HG03097 (cell line): Measurements from ENCODE around the gene DNMT3A.
A peak's percentile ranks its signal among the peaks of the same experiment; 100 is the strongest.

Experiments used
- ATAC-seq: cut with Tn5 transposase; IDR thresholded peaks from one replicate; pipeline ENCODE4 v1.9.1; 2021; ENCODE audit not compliant: unreplicated experiment, low FRiP score

Gene DNMT3A

DNA sequence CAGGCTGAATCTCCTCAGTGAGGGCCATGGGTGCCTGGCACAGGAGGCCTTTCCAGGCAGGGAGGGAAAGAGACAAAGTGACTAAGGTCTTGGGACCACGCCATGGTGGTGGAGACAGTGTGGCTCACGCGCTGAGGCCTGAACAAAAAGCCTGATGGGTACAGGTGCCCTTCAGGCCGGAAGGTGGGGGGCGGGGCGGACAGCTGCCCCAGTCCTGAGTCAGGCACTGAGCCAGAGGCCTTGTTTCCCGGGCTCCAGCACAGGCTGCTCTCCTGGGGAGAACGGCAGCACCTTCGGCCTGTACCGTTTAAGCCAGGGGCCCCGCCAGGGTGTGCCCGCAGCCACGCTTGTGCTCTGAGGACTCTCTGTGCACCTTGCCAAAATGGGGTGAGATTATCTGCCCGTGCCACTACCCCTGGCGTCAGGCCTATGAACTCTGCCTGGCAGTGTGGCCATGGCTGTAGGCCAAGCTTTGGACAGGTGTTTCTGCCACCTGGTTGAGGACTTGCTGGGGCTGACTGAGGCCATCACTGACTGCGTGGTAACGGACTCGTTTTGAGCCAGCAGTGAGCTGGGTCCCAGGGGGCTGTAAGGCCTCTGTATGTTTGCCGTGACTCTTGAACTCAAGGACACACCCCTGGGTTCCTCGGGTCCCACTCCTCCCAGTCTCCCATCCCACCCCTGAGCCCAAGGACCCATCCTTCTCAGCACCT is 31.7 kb upstream of the DNMT3A start:
- ATAC-seq: no peak

DNA sequence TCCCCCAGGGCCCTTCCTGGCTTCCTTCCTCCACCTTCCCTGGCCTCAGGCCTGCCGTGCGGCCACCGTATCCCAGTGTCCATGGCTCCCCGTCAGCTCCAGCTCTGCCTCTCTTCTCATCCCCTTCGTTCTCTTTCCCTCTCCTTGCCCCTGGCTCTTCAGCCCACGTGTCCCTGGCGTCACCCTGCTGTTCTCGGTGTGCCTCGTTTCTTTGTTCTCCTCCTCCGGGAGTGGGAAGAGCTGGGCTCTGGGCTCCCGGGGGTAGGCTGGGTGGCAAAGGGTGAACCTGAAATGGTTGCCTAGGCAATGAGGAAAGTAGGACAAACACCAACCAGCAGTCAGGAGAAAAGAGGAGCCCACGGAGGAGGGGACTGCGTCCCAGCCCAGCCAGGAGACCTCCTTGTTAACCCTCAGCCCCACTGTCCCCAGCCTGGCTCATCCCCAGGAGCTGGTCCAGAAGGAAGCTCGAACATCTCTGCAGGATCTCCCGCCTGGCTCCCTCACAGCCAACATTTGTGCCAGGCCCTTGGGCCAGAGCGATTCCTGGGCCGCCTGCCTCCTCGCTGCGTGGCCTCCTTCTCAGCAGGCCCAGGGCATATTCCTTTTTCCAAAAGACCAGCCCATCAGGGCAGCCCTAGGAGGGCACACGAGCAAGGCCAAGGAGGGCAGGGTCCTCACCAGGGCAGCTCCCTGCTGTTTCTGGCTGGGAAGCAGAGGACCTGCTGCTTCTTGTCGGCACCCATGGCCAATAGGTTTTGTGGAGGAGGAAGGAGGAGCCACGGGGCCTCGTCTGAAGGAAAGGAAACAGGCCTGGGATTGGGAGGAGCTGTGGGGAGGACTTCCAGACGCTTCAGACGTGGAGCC is 30.9 kb upstream of the DNMT3A start:
- ATAC-seq: no peak

- no peak for ATAC-seq
Measured at GRCh38 chr2:25371253-25372241, 29.8 kb upstream of the DNMT3A start.

GRCh38 chr2:25369876-25370275 is 28.2 kb upstream of the DNMT3A start:
- no peak for ATAC-seq

DNA sequence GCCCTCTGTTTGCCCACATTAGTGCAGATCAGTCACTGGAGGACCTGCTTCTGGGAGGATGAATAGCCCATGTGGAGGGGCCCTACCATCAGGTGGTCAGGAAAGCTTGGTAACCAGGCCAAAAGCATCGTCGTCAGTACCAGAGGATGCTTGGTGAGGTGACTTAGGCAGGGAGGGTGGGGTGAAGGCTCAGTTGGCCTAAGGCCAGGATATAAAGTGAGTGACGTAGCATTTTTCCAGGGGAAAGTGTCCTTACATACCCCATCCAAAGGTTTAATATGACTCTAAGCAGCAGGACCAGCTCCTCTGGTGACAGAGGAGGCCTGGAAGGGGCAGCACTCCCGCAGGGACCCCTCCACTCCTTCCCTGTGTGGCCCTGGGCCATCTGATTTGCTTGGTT is 27.7 kb upstream of the DNMT3A start:
- no peak for ATAC-seq

DNA sequence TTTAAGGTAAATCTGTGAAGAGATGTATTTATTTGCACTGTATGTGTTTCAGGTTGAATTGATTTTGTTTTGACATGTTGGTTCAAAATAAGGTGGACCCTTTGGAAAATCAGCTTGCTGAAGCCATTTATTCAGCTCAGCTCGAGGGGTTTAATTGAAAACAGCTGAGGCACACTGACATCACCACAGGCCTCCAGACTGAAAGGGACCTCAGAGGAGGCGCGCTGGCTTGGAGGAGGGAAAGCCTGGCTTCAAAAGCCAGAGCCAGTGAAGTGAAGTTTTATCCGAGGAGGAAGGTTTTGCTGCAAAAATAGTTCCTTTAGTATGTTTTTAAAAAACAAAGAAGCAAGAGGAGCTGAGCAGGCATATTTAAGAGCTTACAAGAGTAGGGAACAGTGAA is 26.9 kb upstream of the DNMT3A start:
- ATAC-seq: no peak

DNA sequence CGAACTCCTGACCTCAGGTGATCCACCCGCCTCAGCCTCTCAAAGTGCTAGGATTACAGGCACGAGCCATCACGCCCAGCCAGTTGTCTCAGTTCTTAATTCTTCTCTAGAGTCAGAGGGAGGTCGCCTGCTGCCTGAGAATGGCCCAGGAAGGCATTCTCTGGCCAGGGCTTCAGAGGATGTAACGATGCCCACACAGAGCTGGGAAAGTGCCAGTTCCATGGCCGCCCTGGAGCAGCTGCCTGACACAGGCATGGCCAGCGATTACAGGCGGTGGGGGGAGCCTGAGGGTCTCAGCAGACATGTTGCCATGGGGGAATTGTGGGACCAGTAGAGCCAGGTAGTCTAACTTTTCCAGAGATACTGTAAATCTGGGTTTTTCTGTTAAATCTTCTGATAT is 25.6 kb upstream of the DNMT3A start:
- no peak for ATAC-seq

- no peak for ATAC-seq
Measured at GRCh38 chr2:25366629-25367028, 24.9 kb upstream of the DNMT3A start.

GRCh38 chr2:25365241-25365640 is 23.5 kb upstream of the DNMT3A start:
- ATAC-seq: no peak

DNA sequence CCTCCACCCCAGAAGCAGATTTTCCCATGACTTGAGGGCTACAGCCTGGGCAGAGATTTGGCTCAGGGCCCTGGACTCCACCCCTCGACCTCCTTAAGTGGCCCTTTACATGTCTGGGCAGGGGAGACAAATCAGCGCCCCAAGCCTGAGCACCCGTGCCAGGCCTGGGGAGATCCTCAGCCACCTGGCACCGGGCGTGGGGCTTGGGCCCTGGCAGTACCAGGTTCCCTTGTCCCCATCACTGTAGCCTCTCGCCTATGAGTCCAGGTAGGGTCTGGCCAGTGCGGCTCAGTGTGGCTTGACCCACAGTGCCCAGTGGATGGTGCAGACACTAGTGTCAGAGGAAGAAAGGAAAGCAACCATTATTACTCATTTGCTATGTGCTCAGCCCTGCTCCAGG is 22.0 kb upstream of the DNMT3A start:
- no peak for ATAC-seq

DNA sequence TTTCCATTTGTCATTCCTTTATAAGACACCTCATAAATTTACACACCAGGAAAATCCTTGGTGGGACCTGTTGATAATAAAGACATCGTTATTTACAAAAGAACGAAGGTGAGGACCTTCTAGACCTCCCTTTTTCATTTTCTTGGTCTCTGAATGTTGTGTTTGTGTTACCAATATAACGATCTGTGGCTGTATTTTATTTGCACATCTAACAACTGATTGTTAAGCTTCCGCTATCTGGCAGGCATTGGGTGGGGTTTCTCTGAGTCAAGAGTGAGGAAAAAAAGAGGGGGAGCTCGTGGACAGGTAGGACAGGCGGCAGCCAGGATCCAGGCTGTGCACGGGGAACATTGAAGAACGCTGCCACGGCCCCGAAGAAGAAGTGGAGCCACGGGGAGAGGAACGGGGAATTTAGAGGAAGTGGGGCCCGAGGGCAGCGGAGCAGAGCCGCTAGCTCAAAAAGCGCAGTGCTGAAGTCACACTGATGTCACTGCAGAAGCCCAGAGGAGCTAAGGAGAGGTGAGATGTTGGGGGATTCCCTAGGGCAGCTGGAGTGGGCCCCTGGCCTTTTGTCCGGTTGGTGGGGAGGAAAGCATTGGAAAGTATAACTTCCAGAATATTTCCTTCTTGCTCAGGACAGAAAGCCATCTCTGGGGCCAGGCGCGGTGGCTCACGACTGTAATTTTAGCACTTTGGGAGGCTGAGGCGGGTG is 20.9 kb upstream of the DNMT3A start:
- peak; percentile 55 for ATAC-seq

GRCh38 chr2:25362049-25362433 is 20.3 kb upstream of the DNMT3A start:
- ATAC-seq: peak; percentile 78

GRCh38 chr2:25361261-25362048 is 19.7 kb upstream of the DNMT3A start:
- ATAC-seq: no peak

DNA sequence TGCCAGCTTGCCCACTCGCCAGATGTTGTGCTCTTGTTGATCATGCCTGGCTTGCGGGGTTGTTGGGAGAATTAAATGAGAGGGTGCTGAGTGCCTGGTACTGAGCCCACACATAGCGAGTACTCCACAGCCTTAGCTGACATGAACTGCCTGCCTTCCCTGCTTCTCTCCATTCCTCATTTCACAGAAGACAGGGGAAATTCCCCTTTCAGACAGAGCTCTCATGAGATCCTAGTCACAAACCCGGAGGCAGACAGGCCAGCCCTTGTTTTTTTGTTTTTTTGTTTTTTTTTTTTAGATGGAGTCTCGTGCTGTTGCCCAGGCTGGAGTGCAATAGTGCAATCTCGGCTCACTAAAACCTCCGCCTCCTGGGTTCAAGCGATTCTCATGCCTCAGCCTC is 17.1 kb upstream of the DNMT3A start:
- no peak for ATAC-seq

DNA sequence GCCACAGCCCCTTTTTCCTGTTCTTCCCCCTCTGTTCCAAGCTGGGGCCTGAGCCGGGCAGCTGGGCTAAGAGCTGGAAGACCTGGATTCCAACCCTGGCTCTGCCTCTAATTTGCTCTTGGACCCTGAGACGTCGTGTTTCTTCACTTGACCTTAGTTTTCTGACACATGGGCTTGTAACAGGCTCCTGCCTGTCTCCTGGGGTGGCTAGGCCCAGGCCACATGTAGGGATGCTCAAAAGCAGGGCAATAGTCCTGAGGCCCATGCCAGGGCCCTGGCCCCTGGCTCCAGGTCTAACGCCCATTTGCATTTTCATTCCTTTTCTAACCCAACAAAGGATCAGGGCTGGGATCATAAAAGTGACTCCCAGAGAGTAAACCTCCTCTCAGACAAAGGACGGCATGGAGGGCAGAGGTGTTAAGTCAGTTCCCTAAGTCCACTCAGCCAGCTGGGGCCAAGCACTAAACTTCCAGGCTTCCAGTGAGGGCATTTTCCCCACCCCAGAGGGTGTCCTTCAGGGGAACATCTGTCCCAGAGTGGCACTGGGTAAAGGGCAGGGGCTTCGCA is 16.6 kb upstream of the DNMT3A start:
- ATAC-seq: no peak

DNA sequence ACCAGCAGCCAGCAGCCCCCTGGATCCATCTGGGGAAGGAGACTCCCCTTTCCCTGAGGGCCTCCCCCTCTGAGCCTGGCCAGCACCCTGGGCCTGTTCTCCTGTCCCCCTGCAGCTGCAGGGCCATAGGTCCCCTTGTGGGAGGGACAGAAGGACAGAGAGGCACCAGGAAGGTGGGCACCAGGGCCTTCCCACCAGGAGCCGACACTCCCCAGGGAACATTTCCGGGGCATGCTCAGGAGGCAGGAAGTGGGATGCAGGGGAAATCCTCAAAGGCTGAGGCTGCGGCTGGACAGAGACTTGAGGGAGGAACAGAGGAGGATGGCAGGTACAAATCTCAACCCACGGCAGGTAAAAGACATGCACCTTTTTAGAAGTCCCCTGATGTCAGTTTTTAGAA is 14.4 kb upstream of the DNMT3A start:
- ATAC-seq: no peak

DNA sequence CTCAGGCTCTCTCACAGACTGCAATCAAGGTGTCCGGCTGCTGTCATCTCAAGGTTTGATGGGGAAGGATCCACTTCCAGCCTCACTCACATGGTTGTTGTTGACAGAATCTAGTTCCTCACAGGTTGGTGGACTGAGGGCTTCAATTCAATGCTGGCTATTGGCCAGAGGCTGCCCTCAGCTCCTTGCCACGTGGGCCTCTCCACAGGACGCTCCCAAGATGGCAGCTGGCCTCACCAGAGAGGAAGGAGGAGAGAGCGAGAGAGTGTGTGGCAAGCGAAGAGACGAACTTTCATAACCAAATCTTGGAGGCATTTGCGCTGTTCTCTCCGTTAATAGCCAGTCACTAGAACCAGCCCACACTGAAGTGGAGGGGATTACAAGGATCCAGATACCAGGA is 13.5 kb upstream of the DNMT3A start:
- no peak for ATAC-seq

DNA sequence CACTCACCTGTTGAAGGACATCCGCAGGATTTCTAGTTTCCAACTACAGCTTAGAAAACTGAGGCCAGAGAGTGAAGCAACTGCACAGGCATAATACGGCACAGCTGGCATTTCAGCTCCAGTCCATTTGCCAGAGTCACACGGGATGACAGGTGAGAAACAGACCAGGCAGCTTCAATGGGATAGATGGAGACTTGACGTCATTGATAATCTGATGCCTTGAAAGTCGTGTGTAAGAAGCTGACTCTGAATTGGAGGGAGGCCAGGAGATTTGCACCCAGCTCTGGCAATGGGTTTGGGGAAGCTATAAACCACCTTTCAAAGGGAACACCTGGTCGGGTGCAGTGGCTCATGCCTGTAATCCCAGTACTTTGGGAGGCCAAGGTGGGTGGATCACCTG is 12.4 kb upstream of the DNMT3A start:
- no peak for ATAC-seq

GRCh38 chr2:25349397-25349796 is 7.7 kb upstream of the DNMT3A start:
- no peak for ATAC-seq
